H1 (cell line): Measurements from ENCODE around the gene CD81. TPM values are rescaled to one million over a fixed set of nuclear protein-coding genes. Genes with fewer than 3 reads are reported as not detected.

ENCODE experiments used
- CTCF ChIA-PET: fragments of 300-600 bp; sonication (Branson Sonifier 250); formaldehyde crosslinking; loops from one replicate; lab custom pipeline; 2021; ENCODE audit not compliant: partially characterized antibody; lab: Charles Lee
- POLR2A ChIA-PET: fragments of 300-600 bp; sonication (Branson Sonifier 250); formaldehyde crosslinking; loops from one replicate; lab custom pipeline; 2021; ENCODE audit warnings: inconsistent platforms; ENCODE audit not compliant: partially characterized antibody; lab: Charles Lee
- DNase-seq, 2 experiments: peaks; one replicate each; pipeline versions ENCODE4 v3.0.0 to v3.0.0-alpha.2; 2010 to 2022; ENCODE audit warnings: low spot score in 2 of 2, low read depth in 1 of 2, mixed read lengths in 1 of 2
- FAIRE-seq: peaks from 2 replicates; lab custom pipeline; 2011; peaks lifted over from hg19 to GRCh38; lab: Jason Lieb, UNC
- H2AFZ ChIP-seq: 2 replicates; pipeline ENCODE4 v1.8.1; 2012; ENCODE audit warnings: low read length, inconsistent platforms
- H2AK5ac ChIP-seq: 2 replicates; pipeline ENCODE4 v1.6.1; 2013; ENCODE audit warnings: low read depth, low read length
- H2BK120ac ChIP-seq: replicated peaks from 2 replicates; pipeline ENCODE3; 2013; ENCODE audit warnings: low read depth, low read length, inconsistent platforms
- H2BK12ac ChIP-seq: 2 replicates; pipeline ENCODE4 v1.6.1; 2013; ENCODE audit warnings: low read depth, low read length
- H2BK15ac ChIP-seq: 2 replicates; pipeline ENCODE4 v1.6.1; 2013; ENCODE audit warnings: low read length
- H2BK20ac ChIP-seq: 2 replicates; pipeline ENCODE4 v1.6.1; 2013; ENCODE audit warnings: low read length
- H2BK5ac ChIP-seq: 2 replicates; pipeline ENCODE4 v1.6.1; 2013; ENCODE audit warnings: low read depth, low read length
- H3K14ac ChIP-seq: 2 replicates; pipeline ENCODE4 v1.6.1; 2013; ENCODE audit warnings: inconsistent platforms; ENCODE audit not compliant: insufficient read length
- H3K18ac ChIP-seq: 2 replicates; pipeline ENCODE4 v1.6.1; 2013; ENCODE audit warnings: low read length; ENCODE audit errors: extremely low read depth
- H3K23ac ChIP-seq: 2 replicates; pipeline ENCODE4 v1.6.1; 2013; ENCODE audit warnings: inconsistent platforms; ENCODE audit not compliant: insufficient read length
- H3K23me2 ChIP-seq: 2 replicates; pipeline ENCODE4 v1.6.1; 2013; ENCODE audit warnings: low read depth, low read length
- H3K27ac ChIP-seq: 2 replicates; pipeline ENCODE4 v1.6.1; 2011; ENCODE audit warnings: low read depth, low read length, inconsistent platforms
- H3K27me3 ChIP-seq, 4 experiments: replicated peaks in 1 of 4; 1 replicate in 1 of 4; 2 replicates in 3 of 4; pipeline versions ENCODE4 v1.6.1 to v1.8.1; 2011 to 2013; ENCODE audit warnings: low read length in 3 of 4, mild to moderate bottlenecking in 3 of 4, inconsistent platforms in 2 of 4, mixed read lengths in 2 of 4, moderate library complexity in 1 of 4; ENCODE audit not compliant: control insufficient read depth in 3 of 4, insufficient read depth in 3 of 4; ENCODE audit errors: extremely low read depth in 1 of 4
- H3K36me3 ChIP-seq, 4 experiments: 2 replicates each; pipeline versions ENCODE4 v1.6.1 to v1.8.1; 2011 to 2013; ENCODE audit warnings: mild to moderate bottlenecking in 4 of 4, low read length in 3 of 4, moderate library complexity in 2 of 4, control low read depth in 1 of 4, inconsistent platforms in 1 of 4; ENCODE audit not compliant: insufficient read depth in 4 of 4, control insufficient read depth in 2 of 4
- H3K4ac ChIP-seq: replicated peaks from 2 replicates; pipeline ENCODE3; 2013; ENCODE audit warnings: low read length, low read depth, mixed read lengths, inconsistent platforms; ENCODE audit not compliant: insufficient read length
- H3K4me1 ChIP-seq, 4 experiments: replicated peaks in 1 of 4; 1 replicate in 1 of 4; 2 replicates in 3 of 4; pipeline versions ENCODE4 v1.6.1 to v1.8.1; 2011 to 2013; ENCODE audit warnings: low read length in 3 of 4, inconsistent platforms in 2 of 4, mixed read lengths in 1 of 4; ENCODE audit not compliant: insufficient read depth in 4 of 4, control insufficient read depth in 3 of 4
- H3K4me2 ChIP-seq, 2 experiments: 2 replicates each; pipeline versions ENCODE4 v1.6.1 to v1.8.1; 2011 to 2013; ENCODE audit warnings: low read depth in 2 of 2, low read length in 2 of 2, control low read depth in 1 of 2, inconsistent platforms in 1 of 2, mild to moderate bottlenecking in 1 of 2; ENCODE audit not compliant: insufficient read depth in 1 of 2
- H3K4me3 ChIP-seq, 4 experiments: fragments of 200-600, 300-600 bp in 1 of 4; sonication (generic), shearing (Covaris generic), sonication (Bioruptor Twin) in 1 of 4; 2 replicates each; pipeline versions ENCODE4 v1.5.1 to v1.8.1; 2011 to 2016; ENCODE audit warnings: low read length in 4 of 4, low read depth in 3 of 4, control low read depth in 2 of 4, inconsistent platforms in 2 of 4, mild to moderate bottlenecking in 2 of 4, mixed read lengths in 1 of 4, moderate library complexity in 1 of 4; ENCODE audit not compliant: insufficient read depth in 2 of 4; ENCODE audit errors: extremely low read depth in 1 of 4
- H3K56ac ChIP-seq: replicated peaks from 2 replicates; pipeline ENCODE3; 2013; ENCODE audit warnings: low read depth, mild to moderate bottlenecking, mixed read lengths, low read length, inconsistent platforms; ENCODE audit not compliant: insufficient read length
- H3K79me1 ChIP-seq: 2 replicates; pipeline ENCODE4 v1.6.1; 2013; ENCODE audit warnings: low read depth, low read length, control low read depth
- H3K79me2 ChIP-seq, 2 experiments: 2 replicates each; pipeline versions ENCODE4 v1.6.1 to v1.8.1; 2012 to 2013; ENCODE audit warnings: low read length in 2 of 2, mild to moderate bottlenecking in 2 of 2, inconsistent platforms in 1 of 2; ENCODE audit not compliant: insufficient read depth in 2 of 2, control insufficient read depth in 1 of 2
- H3K9ac ChIP-seq, 4 experiments: replicated peaks in 1 of 4; 1 replicate in 1 of 4; 2 replicates in 3 of 4; pipeline versions ENCODE4 v1.6.1 to v1.8.1; 2011 to 2013; ENCODE audit warnings: low read depth in 3 of 4, low read length in 3 of 4, control low read depth in 2 of 4, mild to moderate bottlenecking in 2 of 4, moderate library complexity in 2 of 4, inconsistent platforms in 1 of 4; ENCODE audit errors: extremely low read depth in 1 of 4
- H3K9me3 ChIP-seq, 2 experiments: 2 replicates each; pipeline versions ENCODE4 v1.6.1 to v1.8.1; 2012 to 2013; ENCODE audit warnings: mild to moderate bottlenecking in 2 of 2, moderate library complexity in 2 of 2, control low read depth in 1 of 2, inconsistent platforms in 1 of 2, low read depth in 1 of 2, low read length in 1 of 2, mixed read lengths in 1 of 2; ENCODE audit not compliant: insufficient read depth in 2 of 2
- H4K20me1 ChIP-seq, 2 experiments: replicated peaks in 1 of 2; 2 replicates each; pipeline versions ENCODE3 to v1.8.1; 2011 to 2013; ENCODE audit warnings: inconsistent platforms in 2 of 2, low read length in 2 of 2, mild to moderate bottlenecking in 1 of 2; ENCODE audit not compliant: insufficient read depth in 2 of 2, control insufficient read depth in 1 of 2
- H4K5ac ChIP-seq: 2 replicates; pipeline ENCODE4 v1.6.1; 2013; ENCODE audit warnings: low read length, low read depth, mixed read lengths, inconsistent platforms; ENCODE audit not compliant: insufficient read length
- H4K8ac ChIP-seq: 2 replicates; pipeline ENCODE4 v1.8.0; 2013; ENCODE audit warnings: mild to moderate bottlenecking, moderate library complexity, low read length, inconsistent platforms; ENCODE audit not compliant: insufficient read depth; ENCODE audit errors: extremely low read depth
- H4K91ac ChIP-seq: replicated peaks from 2 replicates; pipeline ENCODE3; 2013; ENCODE audit warnings: low read length, mixed read lengths, inconsistent platforms; ENCODE audit not compliant: insufficient read length
- ASH2L ChIP-seq: fragments of 200-600, 300-600 bp; sonication (generic); IDR thresholded peaks from one replicate; pipeline ENCODE4 v1.7.1; 2017; ENCODE audit warnings: low read length
- CBX5 ChIP-seq: fragments of 300-800, 300-1000 bp; sonication (generic); IDR thresholded peaks from 2 replicates; pipeline ENCODE4 v1.7.1; 2016; ENCODE audit warnings: antibody characterized with exemption, low read length, low read depth
- FOSL1 ChIP-seq: IDR thresholded peaks from 2 replicates; pipeline ENCODE4 v1.6.1; 2011; ENCODE audit warnings: mild to moderate bottlenecking, low read depth, low read length, moderate library complexity; ENCODE audit not compliant: insufficient read depth
- JUND ChIP-seq: IDR thresholded peaks from 2 replicates; pipeline ENCODE4 v1.6.1; 2011; ENCODE audit warnings: mild to moderate bottlenecking, improper control_type of control experiment, low read length
- MAFK ChIP-seq: IDR thresholded peaks from 2 replicates; pipeline ENCODE4 v1.6.1; 2012; ENCODE audit warnings: low read depth, mild to moderate bottlenecking, improper control_type of control experiment, low read length
- POLR2A ChIP-seq, 2 experiments: IDR thresholded peaks; 1 replicate in 1 of 2; 2 replicates in 1 of 2; pipeline ENCODE4 v1.6.1; 2011; ENCODE audit warnings: low read depth in 2 of 2, low read length in 2 of 2, mild to moderate bottlenecking in 2 of 2; ENCODE audit errors: control extremely low read depth in 1 of 2
- SIN3A ChIP-seq, 2 experiments: IDR thresholded peaks in 1 of 2; conservative IDR thresholded peaks in 1 of 2; 2 replicates each; pipeline ENCODE4 v1.6.1; 2011 to 2012; ENCODE audit warnings: low read length in 2 of 2, improper control_type of control experiment in 1 of 2, low read depth in 1 of 2, mild to moderate bottlenecking in 1 of 2
- TBP ChIP-seq: IDR thresholded peaks from 2 replicates; pipeline ENCODE4 v1.6.1; 2011; ENCODE audit warnings: low read depth, low read length, improper control_type of control experiment
- TEAD4 ChIP-seq: IDR thresholded peaks from 2 replicates; pipeline ENCODE4 v1.6.1; 2012; ENCODE audit warnings: low read depth, low read length, inconsistent platforms, mixed read lengths
- WGBS, 2 experiments: shearing (Covaris generic) in 1 of 2; methylation state at CpG; one replicate each; pipeline versions ENCODE4 v1.1.6 to v1.1.7; 2013 to 2015; ENCODE audit warnings: low lambda C conversion rate in 2 of 2, mixed read lengths in 2 of 2, inconsistent platforms in 1 of 2, low coverage in 1 of 2, missing lambda C conversion rate in 1 of 2; ENCODE audit not compliant: insufficient replicate concordance in 2 of 2, insufficient coverage in 1 of 2, insufficient read length in 1 of 2; ENCODE audit errors: extremely low coverage in 1 of 2, missing lambda C conversion rate in 1 of 2; 5-methylcytosine and 5-hydroxymethylcytosine counted together
- polyA plus RNA-seq, 7 experiments: library from polyadenylated mRNA; depleted of rRNA in 3 of 7; stranded (reverse) in 5 of 7; unstranded in 2 of 7; fragments of >200 nt in 5 of 7; fragments of 200-250 nt in 2 of 7; gene quantifications; 1 replicate in 5 of 7; 2 replicates in 1 of 7; 4 replicates in 1 of 7; pipeline versions ENCODE4 v1.2.1 to v1.2.3, GENCODE V29; 2011 to 2013; ENCODE audit warnings: missing spikeins in 2 of 7, mixed read lengths in 2 of 7
- total RNA-seq: library from RNA; stranded (reverse); fragmentation: NEBNext Ultra II Directional; extraction: Animal tissue kit (Norgen Biotek cat#: 25700); gene quantifications from 2 replicates; pipeline ENCODE4 v1.2.1, GENCODE V29; 2021

The CD81 gene
- total and polyA plus RNA-seq, 2 of the 8 experiments (the other 6 are each of a cell fraction or from before 2014, with no cell fraction given): 238 to 309 TPM

- Histone ChIP-seq H3K4me3 (no peak overlapping the region), H2BK15ac (no peak overlapping the region), H3K27me3 (peaks cover 0 to 3% (median 0%) of the 10 kb centered on the region in 4 experiments; a peak in 2 of 7 replicates), H3K4ac (no peak overlapping the region), H3K9ac (no peak overlapping the region), H3K56ac (no peak overlapping the region), H3K79me1 (no peaks in the 10 kb centered on the region), H3K18ac (no peak overlapping the region), H3K4me2 (no peak overlapping the region), H3K4me1 (peaks cover 0 to 5% (median under 1%) of the 10 kb centered on the region in 4 experiments; a peak in 2 of 7 replicates), H2BK120ac (no peak overlapping the region), H4K20me1 (no peaks in the 10 kb centered on the region), H2BK5ac (no peak overlapping the region), H4K5ac (no peak overlapping the region), H4K8ac (no peak overlapping the region), H3K14ac (no peak overlapping the region), H3K23me2 (no peaks in the 10 kb centered on the region), H3K36me3 (no peaks in the 10 kb centered on the region), H2AK5ac (no peak overlapping the region), H3K79me2 (no peaks in the 10 kb centered on the region), H3K23ac (no peak overlapping the region), H3K9me3 (no peaks in the 10 kb centered on the region), H2AFZ (no peak overlapping the region), H2BK12ac (no peak overlapping the region), H2BK20ac (no peak overlapping the region), H4K91ac (no peak overlapping the region), H3K27ac (no peak overlapping the region)
- no peak for FAIRE-seq
- ChIA-PET POLR2A (interaction anchor here (1.3 to 4.3 kb wide), 3 partner anchors 14 to 42 kb away, joined by 3 to 17 read pairs (median 11); partner anchors contain the start of genes CD81 and TSSC4), CTCF (interaction anchor here (0.6 to 11.5 kb wide), 30 partner anchors 14 to 1678 kb away, joined by 3 to 359 read pairs (median 4); partner anchors contain the start of genes C11orf21, TSPAN32 and TSSC4)
- no peak for DNase-seq
- TF ChIP-seq ASH2L: no peak
- TF ChIP-seq CBX5: no peak
- TF ChIP-seq SIN3A (conservative IDR thresholded peaks at IDR 0.05 in 1 of 2, IDR thresholded peaks at IDR 0.05 in 1 of 2; ENCODE audit: low read depth in 1 of 2, low read length in 2 of 2): no peak
- TF ChIP-seq TEAD4: no peak
- no peak for TF ChIP-seq JUND
- no peak for TF ChIP-seq TBP
- no peak for TF ChIP-seq FOSL1
- no peak for TF ChIP-seq POLR2A (IDR thresholded peaks at IDR 0.05; ENCODE audit: control extremely low read depth in 1 of 2, low read depth in 2 of 2, low read length in 2 of 2)
- TF ChIP-seq MAFK: no peak
- 90% methylated on average over 21 of the region's 21 CpGs; no CpG with 5 or more reads in 1 of the 2 experiments for WGBS, 2 experiments
Observed at GRCh38 chr11:2418693-2419360, 41.7 kb downstream of the CD81 start.
